G401.6 (cell line): ENCODE measurements around the gene RPL22L1.
"Not testable (repeated sequence)": the region's sequence is repeated elsewhere in the genome, so short reads cannot be mapped to it uniquely, and the experiment has no call there.

Experiments used
- FAIRE-seq: peaks from 2 replicates; lab custom pipeline; 2012; peaks lifted over from hg19 to GRCh38; lab: Jason Lieb, UNC

The RPL22L1 gene

DNA sequence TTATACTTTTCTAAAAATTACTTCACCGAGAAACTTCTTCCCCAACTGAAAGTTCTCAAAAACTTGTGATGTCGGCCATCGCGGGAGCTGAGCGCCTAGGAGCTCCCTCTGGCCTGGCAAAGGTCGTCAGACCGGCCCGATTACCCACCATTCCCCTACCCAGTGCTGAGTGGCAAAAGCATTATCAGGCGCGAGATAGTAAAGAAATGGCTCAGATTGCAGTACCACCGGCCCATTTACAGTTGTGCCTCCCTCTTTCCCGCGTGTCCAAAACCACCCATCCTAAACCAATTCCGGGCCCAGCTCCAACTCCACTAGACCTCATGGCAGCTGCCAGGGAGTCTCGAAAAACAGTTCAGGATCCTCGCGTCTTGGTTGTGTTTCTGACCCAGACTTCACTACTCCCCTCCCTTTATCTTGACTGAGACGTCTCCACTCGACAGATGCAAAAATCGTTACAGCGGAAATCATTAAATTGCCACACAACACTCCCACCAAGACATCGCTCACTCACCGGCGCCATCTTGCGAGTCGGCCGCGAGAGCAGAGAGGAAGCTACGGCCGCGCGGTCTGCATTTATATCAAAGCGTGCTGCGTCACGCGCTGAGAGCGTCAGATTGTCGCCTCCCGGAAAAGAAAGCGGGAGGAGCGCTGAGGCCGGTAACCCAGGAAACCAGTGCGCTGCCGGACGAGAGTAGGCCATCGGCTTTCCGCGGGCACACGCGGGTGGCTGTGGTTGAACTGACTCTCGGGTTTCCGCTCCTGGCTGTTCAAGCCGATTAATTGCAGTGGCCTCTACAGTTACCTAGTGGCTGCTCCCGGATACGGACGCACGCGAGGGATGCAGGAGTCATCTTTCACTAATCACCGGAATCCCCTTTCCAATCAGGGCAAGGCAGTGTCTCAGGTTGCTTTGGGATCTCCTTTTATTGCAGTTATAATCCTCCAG is at the start of gene RPL22L1:
TSS of gene RPL22L1 (minus strand) at position 551 of the 949 bp plus-strand sequence. CDS start at position 523, 28 bp downstream.
- FAIRE-seq, result peak; percentile 96

DNA sequence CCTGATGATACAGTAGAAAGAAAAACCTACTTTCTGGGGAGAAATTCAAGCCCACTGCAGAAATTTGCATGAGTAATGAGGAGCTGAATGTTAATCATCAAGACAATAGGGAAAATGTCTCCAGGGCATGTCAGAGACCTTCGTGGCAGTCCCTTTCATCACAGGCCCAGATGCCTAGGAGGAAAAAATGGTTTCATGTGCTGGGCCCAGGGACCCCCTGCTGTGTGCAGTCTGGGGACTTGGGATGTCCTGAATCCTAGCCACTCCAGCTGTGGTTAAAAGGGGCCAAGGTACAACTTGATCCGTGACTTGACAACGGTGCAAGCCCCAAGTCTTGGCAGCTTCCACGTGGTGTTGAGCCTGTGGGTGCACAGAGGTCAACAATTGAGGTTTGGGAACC is 48.7 kb upstream of the RPL22L1 start:
- no peak for FAIRE-seq

DNA sequence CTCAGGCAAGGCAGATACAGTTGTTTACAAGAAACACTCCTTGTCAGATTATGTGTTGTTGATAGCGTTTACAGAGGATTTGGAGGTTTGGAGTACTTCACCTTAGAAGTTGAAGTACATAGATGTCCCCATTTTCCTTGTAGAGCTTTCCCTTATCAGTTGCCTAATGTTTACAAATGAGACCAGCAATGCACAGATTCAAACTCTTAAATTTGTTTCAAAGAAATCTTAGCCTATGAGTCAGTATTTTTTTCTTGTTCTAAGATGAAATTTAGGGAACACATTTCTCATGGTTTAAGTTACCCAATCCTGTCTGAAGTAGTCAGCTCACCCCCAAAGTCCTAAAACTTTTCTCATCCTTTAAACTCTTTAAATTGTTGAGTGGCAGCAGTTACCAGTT is 44.7 kb upstream of the RPL22L1 start:
- no peak for FAIRE-seq

DNA sequence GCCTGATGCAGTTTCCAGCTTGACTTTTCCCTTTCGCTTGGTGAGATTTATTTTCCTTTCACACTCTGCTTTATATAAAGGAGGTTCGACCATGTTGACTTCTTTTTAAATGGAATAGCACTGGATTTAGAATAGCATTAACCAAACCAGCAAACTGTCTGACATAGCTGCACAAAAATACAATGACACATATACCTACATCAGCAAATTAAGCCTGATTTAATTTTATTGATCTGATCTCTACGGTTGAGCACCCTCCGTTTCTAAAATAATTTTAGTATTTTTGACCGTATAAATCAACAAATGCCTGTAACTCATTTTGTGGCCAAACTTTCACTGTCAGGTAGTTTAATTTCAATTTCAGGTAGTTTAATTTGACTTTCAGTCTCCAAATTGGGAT is 44.2 kb upstream of the RPL22L1 start:
- no peak for FAIRE-seq

DNA sequence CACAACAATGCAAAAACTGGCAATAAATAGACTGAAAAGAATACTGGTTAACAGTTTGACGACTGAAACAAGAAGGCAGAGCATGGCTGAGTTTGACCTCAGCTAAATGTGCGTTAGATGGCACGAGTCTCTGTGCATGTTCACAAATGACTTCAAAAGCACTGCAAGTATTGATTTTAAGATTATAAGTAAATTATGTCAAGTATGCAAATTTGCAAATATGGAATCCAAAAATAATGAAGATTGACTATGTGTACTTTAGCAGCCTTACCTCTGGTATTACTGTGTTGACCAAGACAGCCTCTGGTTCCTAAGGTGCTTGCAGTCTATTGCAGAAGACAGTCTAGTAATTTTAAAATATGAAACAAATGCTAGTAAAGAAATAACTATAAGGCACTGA is 41.1 kb upstream of the RPL22L1 start:
- FAIRE-seq, result no peak

DNA sequence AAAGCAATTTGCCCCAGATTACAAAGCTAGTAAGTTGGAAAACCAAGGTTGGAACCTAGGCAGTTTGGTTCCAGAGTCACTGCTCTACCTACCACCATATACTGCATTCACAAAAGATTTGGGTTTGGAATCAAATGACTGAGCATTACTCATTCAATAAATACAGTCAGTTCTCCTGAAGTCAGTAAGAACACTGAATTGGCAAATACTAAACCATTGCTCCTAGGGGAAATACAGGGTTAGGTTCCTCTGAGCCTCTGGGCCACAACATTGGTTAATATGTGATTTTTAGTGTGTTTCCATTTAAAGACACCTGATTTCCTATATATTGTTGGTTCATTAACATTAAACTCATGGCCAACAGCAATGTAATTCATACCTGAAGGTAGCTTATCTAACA is 40.5 kb upstream of the RPL22L1 start:
- no peak for FAIRE-seq

DNA sequence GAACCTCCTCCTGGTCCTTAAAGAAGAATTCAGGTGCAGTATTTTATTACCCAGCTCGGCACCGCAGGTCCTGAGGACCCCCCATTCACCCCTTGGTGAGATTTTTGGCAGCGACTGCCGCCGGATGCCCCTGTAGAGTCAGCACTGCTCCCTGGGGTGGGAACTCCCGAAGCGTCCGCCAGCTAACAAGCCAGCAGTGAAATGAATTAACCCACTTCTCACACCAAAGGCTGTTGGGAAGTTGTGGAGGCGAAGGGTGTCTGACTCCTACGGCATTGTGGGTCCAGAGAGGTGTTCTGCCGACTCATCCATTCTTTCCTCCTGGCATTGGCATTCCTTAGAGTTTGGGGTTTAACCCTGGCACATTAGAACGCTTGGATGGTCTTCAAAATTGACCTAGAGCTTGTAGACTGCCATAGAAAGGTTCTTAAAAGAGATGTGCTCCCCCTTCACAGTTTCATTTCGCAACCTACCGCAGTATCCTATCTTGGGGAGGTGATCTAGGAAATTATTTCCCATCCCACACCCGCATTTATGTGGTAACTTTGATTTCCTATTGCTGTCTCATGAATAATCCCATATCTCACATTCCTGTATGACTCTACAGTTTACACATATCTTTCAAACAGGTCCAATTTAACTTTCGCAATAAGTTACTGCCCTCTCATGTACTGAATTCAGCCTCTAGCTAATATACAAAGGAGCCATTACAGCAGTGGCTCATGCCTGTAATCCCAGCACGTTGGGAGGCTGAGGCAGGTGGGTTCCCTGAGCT is 39.3 kb upstream of the RPL22L1 start:
- FAIRE-seq, result no peak

DNA sequence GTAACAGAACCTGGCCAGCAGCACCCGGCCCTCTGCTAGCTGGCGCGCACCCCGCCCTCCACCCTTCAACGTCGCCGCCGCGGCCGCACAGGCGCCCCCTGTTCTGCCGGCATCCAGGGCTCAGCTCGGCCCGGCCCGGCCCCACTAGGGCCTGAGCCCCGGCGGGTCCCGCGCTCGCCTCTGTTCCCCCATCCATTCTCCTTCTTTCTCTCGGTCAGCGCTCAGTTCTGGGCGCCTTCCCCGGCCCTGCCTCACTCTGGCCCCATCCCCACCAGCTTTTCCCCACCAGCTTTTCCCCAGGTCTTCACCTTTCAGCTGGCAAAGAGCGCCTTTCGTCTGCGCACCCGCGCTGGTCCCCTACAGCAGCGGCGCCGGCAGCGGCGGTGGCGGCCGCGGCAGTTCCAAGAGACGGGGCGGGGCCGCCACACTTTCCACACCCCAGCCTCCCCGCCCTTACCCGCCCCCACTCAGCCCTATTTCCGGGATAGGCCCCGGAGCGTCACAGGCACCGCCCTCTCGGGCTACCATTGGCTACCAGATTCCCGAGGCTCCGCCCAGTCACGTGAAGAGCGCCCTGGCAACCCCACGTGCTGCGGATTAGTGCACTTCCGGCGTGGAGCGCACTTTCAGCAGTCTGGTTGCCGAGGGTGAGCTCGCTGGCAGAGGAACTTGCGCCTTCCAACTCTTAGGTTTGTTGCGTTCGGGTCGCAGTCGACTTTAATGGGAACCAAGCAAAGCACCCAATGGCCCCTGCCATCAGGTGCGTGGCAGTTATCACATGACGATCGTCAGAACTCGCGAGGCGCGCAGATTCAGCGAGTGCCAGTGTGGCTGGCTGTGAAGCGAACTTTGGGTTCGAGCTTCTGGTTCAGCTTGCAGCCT is 38.5 kb upstream of the RPL22L1 start, which contains the start of gene EIF5A2:
TSS of gene EIF5A2 (minus strand) at position 403 of the 882 bp plus-strand sequence. CDS start 831 bp downstream, outside the sequence.
- peak; percentile 58 for FAIRE-seq

DNA sequence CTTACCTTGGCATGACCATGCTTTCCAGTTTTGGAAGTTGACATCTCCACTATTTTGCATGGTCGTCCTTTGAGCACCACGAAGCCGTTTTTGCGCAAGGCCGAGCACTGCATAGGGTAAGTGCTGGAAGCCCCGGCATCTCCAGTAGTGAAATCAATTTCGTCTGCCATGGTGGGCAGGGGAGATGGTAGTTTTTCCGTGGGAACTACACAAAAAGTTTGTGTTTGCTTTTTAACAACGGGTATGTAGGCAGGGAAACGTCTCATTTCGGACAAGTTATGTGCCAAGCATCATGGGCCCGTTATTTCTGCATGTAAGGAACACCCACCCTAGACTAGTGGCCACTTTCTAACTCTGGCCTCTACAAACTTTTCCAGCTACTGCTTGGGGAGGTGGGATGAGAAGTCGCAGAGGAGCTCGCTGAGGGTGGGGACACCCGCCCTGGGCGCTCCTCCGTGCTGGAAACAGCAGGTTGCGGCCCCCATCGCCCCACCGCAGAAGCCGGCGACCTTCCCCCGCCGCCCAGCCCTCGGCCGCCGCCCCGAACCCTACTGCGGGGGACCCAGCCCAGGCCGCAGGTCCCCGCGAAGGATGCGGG is 37.7 kb upstream of the RPL22L1 start:
- FAIRE-seq, result no peak

DNA sequence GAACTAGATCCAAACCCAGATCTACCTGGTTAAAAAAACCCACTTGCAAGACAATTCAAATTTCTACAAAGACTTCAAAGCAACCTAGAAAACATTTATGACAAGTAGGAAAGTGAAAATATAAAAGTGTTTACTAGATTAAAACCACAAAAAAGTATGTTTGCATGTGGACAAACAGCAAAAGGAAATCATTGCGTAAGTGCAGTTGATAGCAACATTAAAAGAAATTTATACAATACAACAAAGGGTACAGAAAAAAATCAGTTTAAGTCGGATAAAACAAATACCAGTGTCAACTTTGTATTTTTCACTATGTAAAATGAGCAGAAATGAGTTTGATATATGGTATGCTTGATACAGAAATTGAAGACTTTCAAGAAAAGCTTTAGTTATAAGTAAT is 35.9 kb upstream of the RPL22L1 start:
- peak; percentile 15 for FAIRE-seq

DNA sequence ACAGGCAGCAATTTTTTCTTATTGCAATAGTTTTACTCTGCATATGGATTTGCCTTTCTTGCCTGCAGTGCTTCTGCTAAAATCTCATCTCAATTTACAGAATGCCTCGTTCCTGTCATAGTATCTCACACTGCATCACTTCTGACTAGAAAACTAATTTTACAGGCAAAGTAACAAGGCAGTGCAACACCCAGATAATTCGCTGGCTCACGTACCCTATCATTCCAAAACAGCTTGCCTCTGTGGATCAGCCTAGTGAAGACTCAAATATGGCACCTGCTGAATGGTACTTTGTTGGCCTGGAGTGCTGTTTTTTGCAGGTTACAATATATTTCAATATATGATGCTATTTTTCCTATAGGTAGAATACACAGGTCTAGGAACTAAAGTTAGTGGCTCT is 33.1 kb upstream of the RPL22L1 start:
- no peak for FAIRE-seq

DNA sequence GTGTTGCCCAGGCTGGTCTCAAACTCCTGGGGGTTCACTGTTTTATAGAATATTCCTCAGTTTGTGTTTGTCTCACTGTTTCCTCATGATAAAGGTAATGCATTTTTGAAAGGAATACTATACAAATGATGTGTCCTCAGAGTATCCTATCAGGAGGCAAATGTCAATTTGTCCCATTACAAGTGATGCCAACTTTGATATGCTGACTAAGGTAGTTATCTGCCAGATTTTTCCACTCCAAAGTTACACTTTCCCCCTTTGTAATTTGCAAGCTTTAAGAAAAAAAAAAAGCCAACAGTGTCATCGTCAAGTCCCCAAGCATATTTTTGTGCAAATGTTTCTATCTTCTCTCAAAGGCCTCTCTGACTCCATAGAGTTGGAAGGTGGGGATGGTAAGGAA is 29.5 kb upstream of the RPL22L1 start:
- FAIRE-seq, result no peak

DNA sequence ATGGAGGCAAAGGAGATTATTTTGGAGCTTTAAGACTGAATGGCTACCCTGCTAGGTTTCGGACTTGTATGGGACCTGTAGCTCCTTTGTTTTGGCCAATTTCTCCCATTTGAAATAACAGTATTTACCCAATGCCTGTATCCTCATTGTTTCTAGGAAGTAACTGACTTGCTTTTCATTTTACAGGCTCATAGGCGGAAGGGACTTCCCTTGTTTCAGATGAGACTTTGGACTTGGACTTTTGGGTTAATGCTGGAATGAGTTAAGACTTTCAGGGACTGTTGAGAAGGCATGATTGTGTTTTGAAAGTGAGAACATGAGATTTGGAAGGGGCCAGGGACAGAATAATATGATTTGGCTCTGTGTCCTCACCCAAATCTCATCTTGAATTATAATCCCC is 28.0 kb upstream of the RPL22L1 start:
- no peak for FAIRE-seq

DNA sequence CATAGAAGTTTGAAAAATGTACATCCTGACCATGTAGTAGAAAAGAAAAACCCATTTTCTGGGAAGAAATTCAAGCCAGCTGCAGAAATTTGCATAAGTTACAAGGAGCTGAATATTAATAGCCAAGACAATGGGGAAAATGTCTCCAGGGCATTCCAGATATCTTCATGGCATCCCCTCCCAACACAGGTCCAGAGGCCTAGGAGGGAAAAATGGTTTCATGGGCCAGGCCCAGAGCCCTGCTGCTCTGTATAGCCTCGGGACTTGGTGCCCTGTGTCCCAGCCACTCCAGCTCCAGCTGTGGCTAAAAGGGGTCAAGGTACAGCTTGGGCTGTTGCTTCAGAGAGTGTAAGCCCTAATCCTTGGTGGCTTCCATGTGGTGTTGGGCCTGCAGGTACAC is 27.2 kb upstream of the RPL22L1 start:
- not testable (repeated sequence) for FAIRE-seq

DNA sequence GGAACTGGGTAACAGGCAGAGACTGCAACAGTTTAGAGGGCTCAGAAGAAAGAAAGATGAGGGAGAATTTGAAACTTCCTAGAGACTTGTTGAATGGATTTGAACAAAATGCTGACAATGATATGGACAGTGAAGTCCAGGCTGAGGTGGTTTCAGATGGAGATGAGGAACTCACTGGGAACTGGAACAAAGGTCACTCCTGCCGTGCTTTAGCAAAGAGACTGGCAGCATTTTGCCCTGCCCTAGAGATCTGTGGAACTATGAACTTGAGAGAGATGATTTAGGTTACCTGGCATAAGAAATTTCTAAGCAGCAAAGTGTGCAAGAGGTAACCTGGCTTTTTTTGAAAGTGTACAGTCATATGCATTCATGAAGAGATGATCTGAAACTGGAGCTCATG is 26.8 kb upstream of the RPL22L1 start:
- FAIRE-seq, result no peak

DNA sequence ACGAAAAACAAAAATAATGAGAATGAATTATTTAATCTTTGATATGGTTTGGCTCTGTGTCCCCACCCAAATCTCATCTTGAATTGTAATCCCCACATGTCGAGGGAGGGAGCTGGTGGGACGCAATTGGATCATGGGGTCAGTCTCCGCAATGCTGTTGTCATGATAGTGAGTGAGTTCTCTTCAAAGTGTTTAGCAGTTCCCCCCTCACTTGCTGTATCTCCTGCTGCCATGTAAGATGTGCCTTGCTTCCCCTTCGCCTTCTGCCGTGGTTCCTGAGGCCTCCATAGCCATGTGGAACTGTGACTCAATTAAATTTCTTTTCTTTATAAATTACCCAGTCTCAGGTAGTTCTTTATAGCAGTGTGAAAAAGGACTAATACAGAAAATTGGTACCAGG is 26.3 kb upstream of the RPL22L1 start:
- FAIRE-seq, result not testable (repeated sequence)

DNA sequence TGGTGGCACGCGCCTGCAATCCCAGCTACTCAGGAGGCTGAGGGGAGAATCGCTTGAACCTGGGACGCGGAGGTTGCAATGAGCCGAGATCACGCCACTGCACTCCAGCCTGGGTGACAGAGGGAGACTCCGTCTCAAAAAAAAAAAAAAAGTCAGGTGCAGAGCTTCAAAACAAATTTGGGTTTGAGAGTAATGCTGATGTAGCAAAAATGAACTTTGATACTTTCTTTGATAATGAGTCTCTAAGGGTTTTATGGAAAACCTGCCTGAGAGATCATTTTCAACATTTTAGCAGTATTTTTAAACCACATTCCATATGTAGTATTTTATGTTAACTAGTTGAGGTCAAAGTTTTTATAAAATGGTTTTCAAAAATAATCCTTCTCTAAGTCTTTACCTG is 23.9 kb upstream of the RPL22L1 start:
- FAIRE-seq, result no peak

DNA sequence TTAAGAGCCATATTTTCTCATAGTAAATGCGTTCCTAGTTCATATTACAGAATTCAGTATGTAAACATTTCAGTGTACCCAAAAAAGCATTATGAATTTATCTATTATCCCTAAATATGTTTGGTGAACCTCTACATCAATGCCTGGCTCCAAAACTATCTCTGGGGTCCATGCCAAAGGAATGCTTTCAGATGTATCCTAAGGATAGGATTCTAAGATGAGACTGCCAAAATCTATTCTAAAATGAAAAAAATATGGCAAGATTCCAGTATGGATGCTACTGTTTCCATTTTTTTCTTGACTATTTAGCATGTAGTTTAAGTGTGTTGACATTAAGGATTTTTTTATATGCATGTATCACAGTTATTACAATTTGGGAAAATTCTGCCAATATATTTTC is 19.6 kb upstream of the RPL22L1 start:
- no peak for FAIRE-seq

DNA sequence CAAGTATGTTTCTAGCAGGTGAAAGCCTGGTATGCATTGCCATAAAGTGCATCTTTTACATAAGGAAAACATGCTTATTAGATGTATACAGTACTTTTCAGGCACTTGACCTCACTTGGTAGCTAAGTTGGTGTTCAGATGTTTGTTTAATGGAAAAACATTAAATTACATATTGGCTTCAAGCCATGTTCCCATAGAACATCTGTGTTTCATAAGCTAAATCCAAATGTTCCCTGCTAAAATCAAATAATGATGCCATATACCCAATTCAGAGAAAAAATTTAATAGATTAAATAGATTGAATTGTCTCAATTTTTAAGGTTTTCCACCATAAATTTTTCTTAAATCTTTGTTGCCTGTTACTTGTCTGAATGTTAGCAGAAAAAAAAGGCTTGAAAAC is 19.1 kb upstream of the RPL22L1 start:
- no peak for FAIRE-seq

DNA sequence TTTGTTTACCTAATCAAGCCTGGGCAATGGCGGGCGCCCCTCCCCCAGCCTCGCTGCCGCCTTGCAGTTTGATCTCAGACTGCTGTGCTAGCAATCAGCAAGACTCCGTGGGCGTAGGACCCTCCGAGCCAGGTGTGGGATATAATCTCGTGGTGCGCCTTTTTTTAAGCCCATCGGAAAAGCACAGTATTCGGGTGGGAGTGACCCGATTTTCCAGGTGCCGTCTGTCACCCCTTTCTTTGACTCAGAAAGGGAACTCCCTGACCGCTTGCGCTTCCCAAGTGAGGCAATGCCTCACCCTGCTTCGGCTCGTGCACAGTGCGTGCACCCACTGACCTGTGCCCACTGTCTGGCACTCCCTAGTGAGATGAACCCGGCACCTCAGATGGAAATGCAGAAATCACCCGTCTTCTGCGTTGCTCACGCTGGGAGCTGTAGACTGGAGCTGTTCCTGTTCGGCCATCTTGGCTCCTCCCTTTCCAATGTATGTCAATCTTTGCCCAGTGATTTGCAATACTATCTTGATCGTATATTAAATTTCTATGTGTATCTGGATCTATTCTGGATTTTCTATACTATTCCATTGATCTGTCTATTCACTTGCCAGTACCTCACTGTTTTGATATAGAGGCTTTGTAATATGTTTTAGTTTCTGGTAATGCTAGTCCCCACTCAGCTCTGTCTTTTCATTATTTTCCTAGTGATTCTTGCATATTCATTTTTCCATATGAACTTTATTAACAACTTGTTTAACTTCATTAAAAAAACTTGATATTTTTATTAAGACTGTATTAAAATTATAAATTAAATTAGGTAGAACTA is 14.3 kb upstream of the RPL22L1 start:
- FAIRE-seq, result peak; percentile 37

DNA sequence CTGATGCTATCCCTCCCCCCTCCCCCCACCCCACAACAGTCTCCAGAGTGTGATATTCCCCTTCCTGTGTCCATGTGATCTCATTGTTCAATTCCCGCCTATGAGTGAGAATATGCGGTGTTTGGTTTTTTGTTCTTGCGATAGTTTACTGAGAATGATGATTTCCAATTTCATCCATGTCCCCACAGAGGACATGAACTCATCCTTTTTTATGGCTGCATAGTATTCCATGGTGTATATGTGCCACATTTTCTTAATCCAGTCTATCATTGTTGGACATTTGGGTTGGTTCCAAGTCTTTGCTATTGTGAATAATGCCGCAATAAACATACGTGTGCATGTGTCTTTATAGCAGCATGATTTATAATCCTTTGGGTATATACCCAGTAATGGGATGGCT is 8.7 kb upstream of the RPL22L1 start:
- FAIRE-seq, result not testable (repeated sequence)
